ENCODE measurements around the gene LOXL3.
"Not testable (repeated sequence)": the region's sequence is repeated elsewhere in the genome, so short reads cannot be mapped to it uniquely, and the experiment has no call there.

LOXL3 gene

DNA sequence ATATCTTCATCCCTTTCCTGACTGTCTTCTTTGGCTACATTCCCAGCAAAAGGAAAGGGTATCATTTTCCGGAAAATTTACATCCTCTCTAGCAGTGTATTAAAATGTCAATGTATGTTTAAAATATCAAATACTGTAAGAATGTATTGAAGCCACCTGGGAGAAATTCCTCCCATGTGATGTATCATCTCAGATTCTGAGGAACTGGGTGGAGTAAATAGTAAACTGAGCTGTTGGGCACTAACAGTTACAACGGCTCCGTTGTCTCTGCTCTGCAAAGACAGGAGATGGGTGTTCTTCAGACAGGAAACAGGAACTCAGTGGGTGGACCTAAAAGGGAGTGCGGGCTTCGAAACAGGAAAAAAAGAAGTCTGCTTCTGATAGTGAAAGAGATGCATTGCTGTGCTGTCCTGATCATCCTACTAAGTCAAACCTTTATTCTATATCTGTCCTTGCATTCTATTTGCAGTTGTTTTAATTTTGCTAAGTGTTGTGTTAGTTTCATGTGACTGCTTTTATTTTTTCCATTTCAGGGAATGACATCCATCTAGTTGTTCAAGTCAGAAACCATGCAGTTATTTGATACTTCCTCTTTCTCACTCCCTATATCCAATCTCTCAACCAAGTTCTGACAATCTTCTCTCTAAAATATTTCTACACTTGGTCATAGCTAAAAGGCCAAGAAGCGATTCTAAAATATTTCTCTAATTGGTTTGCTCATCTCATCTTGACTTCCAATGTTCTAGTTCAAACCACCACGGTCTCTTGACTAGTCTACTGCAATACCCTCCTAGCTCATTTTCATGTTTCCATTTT lies 20.2 kb upstream of the LOXL3 start:
- DNase-seq (ENCODE audit: low read depth), result peak; percentile 76

- DNase-seq (ENCODE audit: low read depth), result no peak
Measured at GRCh38 chr2:74572178-74572925, 18.6 kb upstream of the LOXL3 start.

DNA sequence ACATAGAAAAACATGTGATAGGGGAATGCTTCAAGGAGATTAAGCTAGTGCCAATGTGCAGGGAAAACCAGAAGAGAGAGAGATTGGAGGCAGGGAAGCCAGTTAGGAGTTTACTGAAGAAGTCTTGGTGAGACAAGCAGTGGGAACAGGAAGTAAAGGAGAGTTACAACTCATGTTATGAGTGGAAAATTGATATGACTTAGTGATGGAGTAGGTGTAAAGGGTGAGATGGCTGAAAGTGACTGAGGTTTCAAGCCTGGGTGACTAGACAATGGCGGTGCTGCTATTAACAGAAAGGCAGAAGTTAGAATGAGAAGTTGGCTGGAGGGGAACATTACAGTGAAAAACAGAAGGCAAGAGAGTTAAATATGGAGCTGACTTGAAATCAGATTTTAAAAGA lies 17.3 kb upstream of the LOXL3 start:
- no peak for DNase-seq (ENCODE audit: low read depth)

DNA sequence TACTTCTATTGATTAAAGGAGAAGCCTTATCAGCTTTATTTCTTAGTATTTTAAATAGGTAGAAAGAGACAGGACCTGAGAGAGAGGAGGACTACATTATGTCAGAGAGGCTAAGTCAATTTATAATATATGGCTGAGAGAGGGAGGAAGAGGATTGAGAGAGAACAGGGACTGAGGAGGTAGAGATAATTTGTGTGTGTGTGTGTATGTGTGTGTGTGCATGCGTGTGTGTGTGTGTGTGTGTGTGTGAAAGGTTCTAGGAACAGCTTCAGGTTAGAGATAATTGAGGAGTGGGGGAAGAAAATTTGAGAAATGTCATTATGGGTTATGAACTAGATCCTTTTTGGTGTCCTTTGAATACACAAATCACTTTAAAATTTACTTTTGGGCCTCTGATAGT lies 15.9 kb upstream of the LOXL3 start:
- DNase-seq (ENCODE audit: low read depth), result no peak

DNA sequence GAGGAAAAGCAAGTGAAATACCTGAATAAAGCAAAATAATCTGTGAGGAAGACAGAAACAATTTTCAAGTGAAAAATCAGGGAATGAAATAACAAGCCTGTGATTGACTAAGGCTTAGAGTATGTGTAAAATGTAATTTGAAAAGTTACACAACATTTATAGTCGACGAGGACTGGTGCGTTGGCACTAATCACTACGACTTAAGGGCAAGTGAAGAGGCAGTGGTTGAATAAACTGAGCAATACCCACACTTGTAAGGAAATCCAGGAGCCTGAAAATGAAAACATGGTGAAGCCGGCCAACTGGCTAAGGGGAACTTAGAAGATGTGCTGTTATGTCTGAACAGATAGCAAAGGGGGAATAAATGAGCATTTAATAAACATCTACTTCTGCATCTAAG lies 14.1 kb upstream of the LOXL3 start:
- peak; percentile 94 for DNase-seq (ENCODE audit: low read depth)

- peak; percentile 85 for DNase-seq (ENCODE audit: low read depth)
Measured at GRCh38 chr2:74566754-74567085, 13.0 kb upstream of the LOXL3 start.

GRCh38 chr2:74566076-74566753 lies 12.5 kb upstream of the LOXL3 start:
- no peak for DNase-seq (ENCODE audit: low read depth)

GRCh38 chr2:74564222-74564621 lies 10.5 kb upstream of the LOXL3 start:
- DNase-seq (ENCODE audit: low read depth), result peak; percentile 71

- DNase-seq (ENCODE audit: low read depth), result peak; percentile 29
Measured at GRCh38 chr2:74562126-74562775, 8.5 kb upstream of the LOXL3 start.

DNA sequence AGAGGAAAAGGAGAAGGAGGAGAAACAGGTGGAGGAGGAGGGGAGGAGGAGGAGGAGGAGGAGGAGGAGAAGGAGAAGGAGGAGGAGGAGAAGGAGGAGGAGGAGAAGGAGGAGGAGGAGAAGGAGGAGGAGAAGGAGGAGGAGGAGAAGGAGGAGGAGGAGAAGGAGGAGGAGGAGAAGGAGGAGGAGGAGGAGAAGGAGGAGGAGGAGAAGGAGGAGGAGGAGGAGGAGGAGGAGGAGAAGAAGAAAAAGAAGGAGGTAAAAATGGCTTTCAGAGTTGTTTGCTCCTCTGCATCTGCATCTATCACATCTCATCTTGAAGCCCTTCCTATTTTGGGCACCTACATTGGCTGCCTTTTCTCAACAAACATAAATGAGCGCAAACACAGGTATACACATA lies 7.3 kb upstream of the LOXL3 start:
- not testable (repeated sequence) for DNase-seq (ENCODE audit: low read depth)

DNA sequence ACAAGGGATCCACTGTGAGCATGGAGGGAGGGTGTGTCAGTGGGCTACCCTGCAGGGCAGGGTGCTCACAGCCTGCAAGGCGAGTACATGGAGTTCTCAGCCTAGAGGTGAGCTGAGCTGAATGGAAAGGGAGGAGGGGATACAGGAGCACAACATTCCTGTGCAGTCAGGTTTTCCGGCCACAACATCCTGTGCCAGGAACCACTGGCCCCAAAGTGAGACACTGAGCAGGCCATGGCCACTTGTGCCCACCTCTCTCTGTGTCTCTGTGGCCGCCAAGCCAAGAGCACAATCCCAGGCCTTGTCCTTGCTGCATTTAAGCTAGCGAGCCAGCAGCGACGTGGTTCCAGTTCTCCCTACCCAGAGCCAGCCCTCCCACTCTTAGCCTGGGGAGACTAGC lies 6.8 kb upstream of the LOXL3 start:
- peak; percentile 30 for DNase-seq (ENCODE audit: low read depth)

DNA sequence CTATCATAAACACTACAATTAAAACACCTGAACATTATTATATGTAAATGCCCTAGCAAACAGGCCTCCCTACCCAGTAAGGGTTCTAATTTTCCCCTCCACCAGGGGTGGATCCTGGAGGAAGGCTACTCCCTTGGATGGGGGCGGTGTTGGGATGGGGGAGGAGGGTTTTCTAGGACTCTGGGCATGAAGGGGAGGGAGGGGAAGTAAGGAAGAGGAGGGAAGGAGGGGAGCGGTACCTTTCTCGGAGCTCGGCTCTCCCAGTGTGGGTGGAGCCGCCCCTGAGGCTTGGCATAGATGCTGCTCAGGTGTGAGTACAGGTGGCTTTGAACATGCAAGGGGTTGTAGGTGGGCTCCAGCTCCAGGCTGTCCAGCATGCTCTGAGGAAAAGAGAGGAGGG lies 6.2 kb upstream of the LOXL3 start:
- no peak for DNase-seq (ENCODE audit: low read depth)

GRCh38 chr2:74558284-74559230 lies 4.8 kb upstream of the LOXL3 start:
- no peak for DNase-seq (ENCODE audit: low read depth)

DNA sequence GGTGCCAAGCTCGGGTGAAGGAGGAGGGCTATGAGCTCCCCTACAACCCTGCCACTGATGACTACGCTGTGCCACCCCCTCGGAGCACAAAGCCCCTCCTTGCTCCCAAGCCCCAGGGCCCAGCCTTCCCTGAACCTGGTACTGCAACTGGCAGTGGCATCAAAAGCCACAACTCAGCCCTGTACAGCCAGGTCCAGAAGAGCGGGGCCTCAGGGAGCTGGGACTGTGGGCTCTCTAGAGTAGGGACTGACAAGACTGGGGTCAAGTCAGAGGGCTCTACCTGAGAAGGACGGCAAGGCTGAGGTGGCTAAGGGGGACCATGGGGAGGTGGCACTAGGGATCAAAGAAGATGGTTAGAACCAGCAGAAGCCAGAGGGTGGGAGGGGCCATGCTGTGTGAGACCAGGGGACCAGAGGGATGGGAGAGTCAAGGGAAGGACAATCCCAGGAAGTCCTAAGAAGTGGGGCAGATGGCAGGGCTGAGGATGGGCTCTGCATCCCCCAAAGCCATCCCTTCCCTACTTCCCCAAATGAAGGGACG lies 3.2 kb upstream of the LOXL3 start:
- no peak for DNase-seq (ENCODE audit: low read depth)

- no peak for DNase-seq (ENCODE audit: low read depth)
Measured at GRCh38 chr2:74556159-74556558, 2.4 kb upstream of the LOXL3 start.

DNA sequence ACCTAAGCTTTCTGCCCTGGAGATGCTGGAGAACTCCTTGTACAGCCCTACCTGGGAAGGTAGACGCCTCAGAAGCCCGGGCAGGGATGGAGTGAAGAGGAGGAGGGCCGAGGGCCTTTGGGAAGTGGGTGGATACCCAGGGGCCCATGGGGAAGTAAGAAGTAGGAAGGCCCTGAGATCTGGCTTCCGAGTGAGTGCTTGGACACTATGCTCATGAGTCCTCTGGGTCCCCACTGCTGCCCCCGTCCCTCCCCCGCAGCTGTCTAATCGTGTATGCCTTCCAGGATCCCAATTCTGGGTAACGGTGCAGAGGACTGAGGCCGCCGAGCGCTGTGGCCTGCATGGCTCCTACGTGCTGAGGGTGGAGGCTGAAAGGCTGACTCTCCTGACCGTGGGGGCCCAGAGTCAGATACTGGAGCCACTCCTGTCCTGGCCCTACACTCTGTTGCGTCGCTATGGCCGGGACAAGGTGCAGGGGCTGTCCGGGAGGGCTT lies 1.9 kb upstream of the LOXL3 start:
- DNase-seq (ENCODE audit: low read depth), result no peak

DNA sequence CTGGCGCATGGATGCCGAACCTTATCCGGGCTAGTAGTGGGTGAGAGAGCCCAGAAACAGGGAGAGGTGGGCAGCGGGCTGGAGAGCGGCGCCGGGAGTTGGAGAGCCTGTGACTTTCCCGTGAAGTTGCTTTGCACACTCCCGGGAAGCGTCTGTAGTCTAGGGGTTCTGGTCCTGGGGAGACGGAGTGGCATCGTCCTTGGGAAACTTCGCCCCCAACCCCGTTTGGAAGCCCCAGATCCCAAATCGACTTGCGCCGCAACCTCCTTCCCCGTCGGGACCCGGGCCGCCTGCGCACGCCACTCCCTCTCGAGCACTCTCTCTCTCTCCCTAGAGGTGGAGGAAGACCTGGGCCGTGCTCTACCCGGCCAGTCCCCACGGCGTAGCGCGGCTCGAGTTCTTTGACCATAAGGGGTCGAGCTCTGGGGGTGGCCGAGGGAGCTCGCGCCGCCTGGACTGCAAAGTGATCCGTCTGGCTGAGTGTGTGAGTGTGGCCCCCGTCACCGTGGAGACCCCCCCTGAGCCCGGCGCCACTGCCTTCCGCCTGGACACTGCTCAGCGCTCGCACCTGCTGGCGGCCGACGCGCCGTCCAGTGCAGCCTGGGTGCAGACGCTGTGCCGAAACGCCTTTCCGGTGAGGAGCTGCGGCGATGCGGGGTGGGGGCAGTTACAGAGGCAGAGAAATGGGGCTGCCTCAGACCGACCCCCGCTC lies 1.2 kb upstream of the LOXL3 start:
- no peak for DNase-seq (ENCODE audit: low read depth)

- no peak for DNase-seq (ENCODE audit: low read depth)
Measured at GRCh38 chr2:74552914-74553811, 579 bp downstream of the LOXL3 start.
